Fibroblast of lung (primary cell): ENCODE measurements around the gene BUD23. TPM values are rescaled to one million over a fixed set of nuclear protein-coding genes. Genes with fewer than 3 reads are reported as not detected.
A peak's percentile ranks its signal among the peaks of the same experiment; 100 is the strongest.

ENCODE experiments used
- DNase-seq, 2 donors: peaks; one replicate each; pipeline versions ENCODE4 v3.0.0 to v3.0.0-alpha.2; 2010; ENCODE audit warnings: low read depth in 2 of 2
- H2AFZ ChIP-seq: 2 replicates; pipeline ENCODE4 v1.5.1; 2012; ENCODE audit warnings: low read length, control low read depth, inconsistent platforms
- H3K27ac ChIP-seq: 2 replicates; pipeline ENCODE4 v1.5.1; 2011; ENCODE audit warnings: low read length, control low read depth; ENCODE audit not compliant: insufficient read depth
- H3K27me3 ChIP-seq: 2 replicates; pipeline ENCODE4 v1.5.1; 2011; ENCODE audit warnings: mild to moderate bottlenecking, low read length; ENCODE audit not compliant: control insufficient read depth, insufficient read depth
- H3K36me3 ChIP-seq: 2 replicates; pipeline ENCODE4 v1.5.1; 2011; ENCODE audit warnings: low read length; ENCODE audit not compliant: control insufficient read depth, insufficient read depth
- H3K4me1 ChIP-seq: 2 replicates; pipeline ENCODE4 v1.5.1; 2011; ENCODE audit warnings: low read length; ENCODE audit not compliant: control insufficient read depth, insufficient read depth; ENCODE audit errors: extremely low read depth
- H3K4me2 ChIP-seq: 2 replicates; pipeline ENCODE4 v1.5.1; 2011; ENCODE audit warnings: low read length, control low read depth; ENCODE audit not compliant: insufficient read depth; ENCODE audit errors: extremely low read depth
- H3K4me3 ChIP-seq, 4 experiments: fragments of 200-600 bp in 1 of 4; sonication (generic) in 1 of 4; replicated peaks in 1 of 4; 2 replicates each; pipeline ENCODE4 v1.5.1; 2011 to 2016; ENCODE audit warnings: low read length in 4 of 4, low read depth in 3 of 4, mild to moderate bottlenecking in 3 of 4, control low read depth in 2 of 4, inconsistent platforms in 1 of 4, mixed read lengths in 1 of 4; ENCODE audit not compliant: insufficient read depth in 1 of 4; ENCODE audit errors: control extremely low read depth in 1 of 4
- H3K79me2 ChIP-seq: 2 replicates; pipeline ENCODE4 v1.5.1; 2012; ENCODE audit warnings: mild to moderate bottlenecking, low read length, inconsistent platforms; ENCODE audit not compliant: control insufficient read depth, insufficient read depth
- H3K9ac ChIP-seq: 2 replicates; pipeline ENCODE4 v1.5.1; 2011; ENCODE audit warnings: mild to moderate bottlenecking, low read length, control low read depth; ENCODE audit not compliant: insufficient read depth
- H3K9me3 ChIP-seq: 2 replicates; pipeline ENCODE4 v1.5.1; 2012; ENCODE audit warnings: low read depth, low read length; ENCODE audit not compliant: control insufficient read depth, insufficient read depth
- H4K20me1 ChIP-seq: 2 replicates; pipeline ENCODE4 v1.5.1; 2011; ENCODE audit warnings: low read length; ENCODE audit not compliant: control insufficient read depth, insufficient read depth; ENCODE audit errors: extremely low read depth
- EZH2 ChIP-seq: IDR thresholded peaks from 2 replicates; pipeline ENCODE4 v1.5.1; 2012; ENCODE audit warnings: low read length, control low read depth, mild to moderate bottlenecking; ENCODE audit errors: missing control alignments
- polyA plus RNA-seq, 2 donors: library from polyadenylated mRNA; depleted of rRNA in 1 of 2; stranded (reverse) in 1 of 2; unstranded in 1 of 2; fragments of >200 nt; gene quantifications; 2 replicates each; pipeline ENCODE4 v1.2.1, GENCODE V29; 2011 to 2012; ENCODE audit warnings: missing spikeins in 1 of 2
- total RNA-seq: library from RNA; depleted of rRNA; stranded (reverse); fragments of >200 nt; gene quantifications from 2 replicates; pipeline ENCODE4 v1.2.1, GENCODE V29; 2014
- TF ChIP-seq, protein P1 (sequence below), 2 donors: IDR thresholded peaks in 1 of 2; conservative IDR thresholded peaks in 1 of 2; 1 replicate in 1 of 2; 2 replicates in 1 of 2; pipeline ENCODE4 v1.5.1; 2011 to 2012; ENCODE audit warnings: low read length in 2 of 2, control low read depth in 1 of 2, inconsistent platforms in 1 of 2, low read depth in 1 of 2, mild to moderate bottlenecking in 1 of 2

Gene BUD23
- total and polyA plus RNA-seq, 2 donors (not counting 1 experiment from before 2014, with no cell fraction given): 31.9 to 60.1 TPM

DNA sequence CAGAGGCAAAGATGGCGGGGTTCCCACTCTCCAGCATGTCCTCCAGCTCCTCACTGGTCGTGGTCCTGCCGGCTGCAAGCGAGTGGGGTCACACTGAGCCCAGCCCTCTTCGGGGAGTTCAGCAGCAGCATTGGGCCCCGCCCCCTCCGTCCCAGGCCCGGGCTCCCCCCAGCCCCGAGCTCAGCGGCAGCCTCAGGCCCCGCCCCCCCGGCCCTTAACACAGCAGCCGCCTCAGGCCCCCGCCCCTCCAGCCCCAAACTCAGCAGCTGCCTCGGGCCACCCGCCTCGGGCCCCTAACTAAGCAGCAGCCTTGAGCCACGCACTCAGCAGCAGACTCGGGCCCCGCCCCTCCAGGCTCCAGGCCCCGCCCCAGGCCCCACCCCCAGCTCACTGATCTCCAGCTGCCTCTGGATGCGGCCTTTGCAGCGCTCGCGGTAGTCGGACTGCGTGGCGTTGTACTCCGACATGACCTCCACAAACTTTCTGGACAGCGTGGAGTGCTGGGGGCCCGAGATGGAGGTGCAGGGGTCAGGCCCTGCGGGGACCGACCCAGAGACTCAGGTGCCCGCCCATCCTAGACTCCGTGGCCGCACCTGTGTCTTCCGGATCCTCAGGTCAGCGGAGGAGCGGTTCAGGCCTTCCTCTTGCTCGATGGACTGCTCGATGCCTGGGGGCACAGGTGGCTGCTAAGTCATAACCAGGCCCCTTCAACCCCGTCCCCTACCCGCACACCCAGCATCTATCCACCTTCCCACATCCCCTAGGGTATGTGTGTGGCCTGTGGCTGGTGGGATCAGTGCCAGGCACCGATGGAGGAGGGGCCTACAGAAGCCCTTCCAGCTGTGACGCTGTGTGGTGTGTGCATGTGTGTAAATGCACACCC, 20.6 kb downstream of the BUD23 start:
- no peaks in the 10 kb centered on the region for H4K20me1 ChIP-seq
- DNase-seq: peak in 1 of 2 donors; percentile 65
- no peaks in the 10 kb centered on the region for H3K27me3 ChIP-seq
- no peak overlapping the region for H3K4me2 ChIP-seq
- no peak overlapping the region for H3K27ac ChIP-seq
- no peak overlapping the region for H3K9ac ChIP-seq
- TF ChIP-seq EZH2: no peak
- TF ChIP-seq, protein P1, sequence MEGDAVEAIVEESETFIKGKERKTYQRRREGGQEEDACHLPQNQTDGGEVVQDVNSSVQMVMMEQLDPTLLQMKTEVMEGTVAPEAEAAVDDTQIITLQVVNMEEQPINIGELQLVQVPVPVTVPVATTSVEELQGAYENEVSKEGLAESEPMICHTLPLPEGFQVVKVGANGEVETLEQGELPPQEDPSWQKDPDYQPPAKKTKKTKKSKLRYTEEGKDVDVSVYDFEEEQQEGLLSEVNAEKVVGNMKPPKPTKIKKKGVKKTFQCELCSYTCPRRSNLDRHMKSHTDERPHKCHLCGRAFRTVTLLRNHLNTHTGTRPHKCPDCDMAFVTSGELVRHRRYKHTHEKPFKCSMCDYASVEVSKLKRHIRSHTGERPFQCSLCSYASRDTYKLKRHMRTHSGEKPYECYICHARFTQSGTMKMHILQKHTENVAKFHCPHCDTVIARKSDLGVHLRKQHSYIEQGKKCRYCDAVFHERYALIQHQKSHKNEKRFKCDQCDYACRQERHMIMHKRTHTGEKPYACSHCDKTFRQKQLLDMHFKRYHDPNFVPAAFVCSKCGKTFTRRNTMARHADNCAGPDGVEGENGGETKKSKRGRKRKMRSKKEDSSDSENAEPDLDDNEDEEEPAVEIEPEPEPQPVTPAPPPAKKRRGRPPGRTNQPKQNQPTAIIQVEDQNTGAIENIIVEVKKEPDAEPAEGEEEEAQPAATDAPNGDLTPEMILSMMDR (conservative IDR thresholded peaks at IDR 0.05 in 1 of 2, IDR thresholded peaks at IDR 0.05 in 1 of 2; ENCODE audit: low read depth in 1 of 2, low read length in 2 of 2): no peak
- H3K4me3 ChIP-seq: no peak overlapping the region
- H2AFZ ChIP-seq: no peak overlapping the region
- H3K36me3 ChIP-seq: peaks cover 32% of the 10 kb centered on the region
- peaks cover 3% of the 10 kb centered on the region for H3K79me2 ChIP-seq
- no peaks in the 10 kb centered on the region for H3K4me1 ChIP-seq
- no peaks in the 10 kb centered on the region for H3K9me3 ChIP-seq

DNA sequence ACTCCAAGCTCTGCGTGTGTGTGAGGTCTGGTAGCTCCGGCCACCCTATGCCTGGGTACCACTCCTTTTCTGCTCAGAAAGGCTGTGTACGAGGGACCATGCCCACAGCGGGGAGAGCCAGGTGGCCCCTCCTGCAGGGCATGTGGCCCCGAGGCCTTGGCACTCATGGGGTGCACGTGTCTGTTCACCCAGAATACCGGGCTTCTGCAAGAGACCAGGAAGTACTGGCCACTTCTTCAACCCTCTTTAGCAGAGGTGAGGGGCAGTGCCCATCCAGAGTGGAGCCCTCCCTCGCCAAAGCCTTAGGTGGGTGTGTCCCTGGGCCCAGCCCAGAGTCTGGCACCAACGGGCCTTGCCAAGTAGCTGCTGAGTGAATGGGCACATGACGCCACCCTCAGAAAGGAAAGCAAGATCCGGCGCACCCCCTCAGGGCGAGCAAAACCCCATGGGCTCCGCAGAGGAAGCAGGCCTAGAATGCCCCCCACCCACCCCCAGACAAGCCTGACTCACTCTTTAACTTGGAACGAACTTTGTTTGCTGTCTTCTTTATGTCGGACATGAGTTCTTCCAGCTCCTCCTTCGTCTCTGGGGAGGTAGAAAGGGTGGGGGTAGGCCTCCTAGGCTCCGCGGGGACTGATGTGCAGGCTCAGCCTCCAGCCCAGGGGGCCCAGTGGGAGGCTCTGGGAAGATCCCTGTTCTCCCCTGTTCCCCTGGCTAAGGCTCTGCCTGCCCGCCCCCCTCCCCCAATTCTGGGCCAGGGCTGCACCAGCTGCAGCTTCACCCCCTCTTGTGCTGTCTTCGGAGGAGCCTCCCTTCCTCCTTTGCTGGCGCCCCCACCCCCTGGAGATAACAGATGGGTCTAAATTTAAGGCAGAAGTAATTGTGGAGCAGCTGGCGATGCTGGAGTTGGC, 21.5 kb downstream of the BUD23 start:
- H3K79me2 ChIP-seq: peaks cover 11% of the 10 kb centered on the region
- no peaks in the 10 kb centered on the region for H3K4me1 ChIP-seq
- TF ChIP-seq, protein P1 (conservative IDR thresholded peaks at IDR 0.05 in 1 of 2, IDR thresholded peaks at IDR 0.05 in 1 of 2; ENCODE audit: low read depth in 1 of 2, low read length in 2 of 2): no peak
- TF ChIP-seq EZH2: no peak
- peaks cover 27% of the 10 kb centered on the region for H3K36me3 ChIP-seq
- no peaks in the 10 kb centered on the region for H3K27me3 ChIP-seq
- no peak overlapping the region for H3K4me2 ChIP-seq
- no peak overlapping the region for H3K27ac ChIP-seq
- no peak overlapping the region for H3K4me3 ChIP-seq
- no peaks in the 10 kb centered on the region for H4K20me1 ChIP-seq
- DNase-seq: peak; percentile 47 to 87
- no peak overlapping the region for H3K9ac ChIP-seq
- H3K9me3 ChIP-seq: no peaks in the 10 kb centered on the region
- no peak overlapping the region for H2AFZ ChIP-seq

DNA sequence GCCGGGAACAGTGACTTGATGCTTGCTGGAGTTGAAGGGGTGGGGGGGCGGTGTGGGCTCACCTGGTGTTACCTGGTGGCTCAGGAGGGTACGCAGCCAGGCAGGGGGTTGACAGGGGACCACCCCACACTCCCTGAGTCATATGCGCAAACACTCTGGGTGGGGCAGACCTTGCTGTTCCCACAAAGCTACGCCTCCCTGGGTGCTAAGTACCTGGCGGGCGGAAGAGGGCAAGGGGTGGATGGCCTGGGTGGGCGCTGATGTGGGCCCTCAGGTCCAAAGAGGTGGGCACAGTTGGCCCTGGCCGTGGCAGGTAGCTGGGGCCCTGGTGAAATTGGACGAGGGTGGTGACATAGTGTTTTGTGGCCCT, 22.1 kb downstream of the BUD23 start:
- TF ChIP-seq, protein P1 (conservative IDR thresholded peaks at IDR 0.05 in 1 of 2, IDR thresholded peaks at IDR 0.05 in 1 of 2; ENCODE audit: low read depth in 1 of 2, low read length in 2 of 2): no peak
- no peak for TF ChIP-seq EZH2
- Histone ChIP-seq H3K4me2 (no peak overlapping the region), H3K9me3 (no peaks in the 10 kb centered on the region), H2AFZ (no peak overlapping the region), H3K4me3 (no peak overlapping the region), H3K79me2 (peaks cover 15% of the 10 kb centered on the region), H3K36me3 (peaks cover 23% of the 10 kb centered on the region), H3K9ac (no peak overlapping the region), H4K20me1 (no peaks in the 10 kb centered on the region), H3K27ac (no peak overlapping the region), H3K4me1 (no peaks in the 10 kb centered on the region), H3K27me3 (no peaks in the 10 kb centered on the region)
- no peak for DNase-seq
